Subcutaneous abdominal adipose tissue (tissue), 5 donors: ENCODE data around the gene CDR2.

Experiments
- H3K27ac ChIP-seq: one replicate; pipeline ENCODE4 v1.7.0; 2013; ENCODE audit warnings: low read depth, mild to moderate bottlenecking, inconsistent platforms, low read length, moderate library complexity
- H3K27me3 ChIP-seq, 5 donors: one replicate each; pipeline ENCODE4 v1.7.0; 2013; ENCODE audit warnings: low read length in 5 of 5, inconsistent platforms in 1 of 5; ENCODE audit not compliant: control insufficient read depth in 5 of 5, insufficient read depth in 4 of 5
- H3K36me3 ChIP-seq, 5 donors: one replicate each; pipeline ENCODE4 v1.7.0; 2013; ENCODE audit warnings: low read length in 5 of 5; ENCODE audit not compliant: control insufficient read depth in 5 of 5, insufficient read depth in 5 of 5
- H3K4me1 ChIP-seq, 5 donors: one replicate each; pipeline ENCODE4 v1.7.0; 2013; ENCODE audit warnings: low read length in 5 of 5, mild to moderate bottlenecking in 3 of 5, moderate library complexity in 1 of 5; ENCODE audit not compliant: control insufficient read depth in 5 of 5, insufficient read depth in 5 of 5
- H3K4me3 ChIP-seq, 5 donors: one replicate each; pipeline ENCODE4 v1.7.0; 2013; ENCODE audit warnings: low read length in 5 of 5, low read depth in 1 of 5
- H3K9ac ChIP-seq, 5 donors: one replicate each; pipeline ENCODE4 v1.7.0; 2013; ENCODE audit warnings: low read length in 5 of 5, mild to moderate bottlenecking in 4 of 5, moderate library complexity in 3 of 5
- H3K9me3 ChIP-seq, 5 donors: one replicate each; pipeline ENCODE4 v1.7.0; 2013; ENCODE audit warnings: low read length in 5 of 5; ENCODE audit not compliant: control insufficient read depth in 5 of 5
- donor health status: healthy.
- donor health status: healthy.
- donor health status: healthy.
- donor health status: healthy.
- donor health status: healthy.

Gene CDR2

GRCh38 chr16:22314661-22315626 lies 59.5 kb downstream of the CDR2 start:
- H3K4me1 ChIP-seq = peaks cover 0 to 2% (median 0%) of the 10 kb centered on the region in 5 donors
- H3K36me3 ChIP-seq = peaks cover 2 to 90% (median 77%) of the 10 kb centered on the region in 5 donors
- H3K9ac ChIP-seq = no peak overlapping the region
- no peaks in the 10 kb centered on the region for H3K9me3 ChIP-seq
- H3K4me3 ChIP-seq = no peak overlapping the region
- H3K27ac ChIP-seq = no peak overlapping the region
- H3K27me3 ChIP-seq = no peaks in the 10 kb centered on the region

DNA sequence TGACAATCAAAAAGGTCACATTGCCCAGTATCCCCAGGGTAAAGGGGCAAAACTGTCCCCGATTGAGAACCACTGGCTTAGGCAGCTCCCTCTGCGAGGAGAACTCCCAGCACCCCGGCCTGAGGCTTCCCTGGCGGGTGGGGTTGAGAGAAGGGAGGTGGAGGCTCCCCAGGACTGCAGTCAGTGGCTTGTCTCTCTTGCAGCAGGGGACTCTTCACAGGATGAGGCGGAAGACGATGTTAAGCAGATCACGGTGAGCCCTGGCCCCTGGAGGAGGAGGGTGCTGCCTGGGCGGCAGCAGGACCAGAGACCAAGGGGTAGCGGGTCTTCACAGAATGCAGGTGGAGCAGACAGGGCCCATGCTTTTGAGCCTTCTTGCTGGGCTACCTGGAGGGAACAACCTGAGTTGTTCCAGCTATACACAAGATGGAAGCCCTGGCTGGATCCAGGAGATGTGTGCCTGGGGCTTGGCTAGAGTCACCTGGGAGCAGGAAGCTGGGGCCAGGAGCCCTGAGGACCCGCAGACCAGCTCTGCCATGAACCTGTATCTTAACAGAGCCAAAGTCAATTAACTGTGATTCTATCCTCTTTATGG lies 60.4 kb downstream of the CDR2 start:
- Histone ChIP-seq H3K36me3 (peaks cover 3 to 92% (median 82%) of the 10 kb centered on the region in 5 donors), H3K27me3 (no peaks in the 10 kb centered on the region), H3K9me3 (no peaks in the 10 kb centered on the region), H3K27ac (no peak overlapping the region), H3K4me3 (no peak overlapping the region), H3K4me1 (peaks cover 0 to 2% (median 0%) of the 10 kb centered on the region in 5 donors), H3K9ac (no peak overlapping the region)

GRCh38 chr16:22312897-22313781 lies 61.3 kb downstream of the CDR2 start:
- no peak overlapping the region for H3K4me3 ChIP-seq
- peaks cover 0 to under 1% (median 0%) of the 10 kb centered on the region in 5 donors for H3K4me1 ChIP-seq
- H3K9me3 ChIP-seq = no peaks in the 10 kb centered on the region
- H3K27ac ChIP-seq = no peak overlapping the region
- H3K27me3 ChIP-seq = no peaks in the 10 kb centered on the region
- H3K36me3 ChIP-seq = peaks cover 3 to 94% (median 84%) of the 10 kb centered on the region in 5 donors
- H3K9ac ChIP-seq = no peak overlapping the region

DNA sequence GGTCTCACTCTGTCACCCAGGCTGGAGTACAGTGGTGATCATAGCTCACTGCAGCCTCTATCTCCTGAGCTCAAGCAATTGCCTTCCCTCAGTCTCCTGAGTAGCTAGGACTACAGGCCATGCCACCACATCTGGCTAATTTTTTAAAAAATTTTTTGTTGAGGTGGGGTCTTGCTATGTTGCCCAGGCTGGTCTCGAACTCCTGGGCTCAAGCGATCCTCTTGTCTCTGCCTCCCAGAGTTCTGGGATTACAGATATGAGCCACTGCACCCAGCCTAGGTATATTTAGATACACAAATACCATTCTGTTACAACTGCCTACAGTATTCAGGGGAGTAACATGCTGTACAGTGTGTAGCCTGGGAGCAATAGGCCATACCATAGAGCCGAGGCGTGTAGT lies 62.9 kb downstream of the CDR2 start:
- Histone ChIP-seq H3K36me3 (peaks cover 3 to 95% (median 85%) of the 10 kb centered on the region in 5 donors), H3K27ac (no peak overlapping the region), H3K4me1 (no peaks in the 10 kb centered on the region), H3K27me3 (no peaks in the 10 kb centered on the region), H3K4me3 (no peak overlapping the region), H3K9ac (no peak overlapping the region), H3K9me3 (no peaks in the 10 kb centered on the region)

GRCh38 chr16:22308824-22309520 lies 65.4 kb downstream of the CDR2 start:
- Histone ChIP-seq H3K9me3 (no peaks in the 10 kb centered on the region), H3K27ac (no peak overlapping the region), H3K4me3 (no peak overlapping the region), H3K4me1 (no peaks in the 10 kb centered on the region), H3K9ac (no peak overlapping the region), H3K27me3 (no peaks in the 10 kb centered on the region), H3K36me3 (peaks cover 3 to 93% (median 80%) of the 10 kb centered on the region in 5 donors)

DNA sequence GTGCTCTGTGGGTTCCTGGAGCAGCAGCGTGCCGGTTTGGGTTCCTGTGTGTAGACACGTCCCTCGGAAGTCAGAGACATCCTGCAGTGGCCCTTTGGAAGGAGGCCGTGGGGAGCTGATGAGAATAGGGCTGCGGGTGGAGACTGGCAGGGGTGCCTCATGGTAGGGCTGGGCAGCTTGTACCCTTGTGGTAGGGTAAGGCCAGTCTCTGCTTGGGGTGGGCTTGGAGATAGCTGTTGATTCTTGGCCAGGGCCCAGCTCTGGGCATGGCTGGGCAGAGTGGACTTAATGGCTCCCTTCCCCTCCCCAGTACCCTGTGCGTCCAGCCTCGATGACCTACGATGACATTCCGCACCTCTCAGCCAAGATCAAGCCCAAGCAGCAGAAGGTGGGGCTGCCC lies 66.6 kb downstream of the CDR2 start:
- H3K4me3 ChIP-seq = no peak overlapping the region
- H3K36me3 ChIP-seq = peaks cover 3 to 89% (median 74%) of the 10 kb centered on the region in 5 donors
- no peak overlapping the region for H3K9ac ChIP-seq
- H3K4me1 ChIP-seq = no peaks in the 10 kb centered on the region
- no peak overlapping the region for H3K27ac ChIP-seq
- H3K27me3 ChIP-seq = no peaks in the 10 kb centered on the region
- no peaks in the 10 kb centered on the region for H3K9me3 ChIP-seq

DNA sequence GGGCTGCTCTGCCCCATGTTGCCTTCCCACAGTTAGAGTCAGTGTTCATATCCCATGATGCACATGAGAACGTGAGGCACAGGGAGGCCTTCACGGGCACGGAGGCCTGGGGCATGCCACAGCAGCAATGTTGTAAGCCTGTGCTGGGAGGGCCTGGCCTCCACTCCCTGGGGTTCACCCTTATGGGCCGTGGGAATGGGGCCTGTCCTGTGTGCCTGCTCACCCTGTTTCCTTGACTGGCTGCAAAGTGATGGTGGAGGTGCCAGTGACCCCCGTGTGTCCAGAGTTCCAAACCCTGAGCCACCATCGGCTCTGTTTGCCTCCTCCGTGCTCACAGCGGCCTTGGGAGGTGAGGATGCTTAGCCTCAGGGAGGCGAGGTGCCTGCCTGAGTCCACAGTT lies 67.6 kb downstream of the CDR2 start:
- no peak overlapping the region for H3K9ac ChIP-seq
- no peaks in the 10 kb centered on the region for H3K9me3 ChIP-seq
- H3K4me1 ChIP-seq = no peaks in the 10 kb centered on the region
- peaks cover 3 to 87% (median 75%) of the 10 kb centered on the region in 5 donors for H3K36me3 ChIP-seq
- no peaks in the 10 kb centered on the region for H3K27me3 ChIP-seq
- H3K27ac ChIP-seq = no peak overlapping the region
- H3K4me3 ChIP-seq = no peak overlapping the region

GRCh38 chr16:22304411-22304810 lies 70.0 kb downstream of the CDR2 start:
- Histone ChIP-seq H3K27ac (no peak overlapping the region), H3K4me3 (no peak overlapping the region), H3K9me3 (no peaks in the 10 kb centered on the region), H3K36me3 (peaks cover 0 to 67% (median 63%) of the 10 kb centered on the region in 5 donors), H3K27me3 (no peaks in the 10 kb centered on the region), H3K9ac (no peak overlapping the region), H3K4me1 (peaks cover 0 to 8% (median 5%) of the 10 kb centered on the region in 5 donors)

DNA sequence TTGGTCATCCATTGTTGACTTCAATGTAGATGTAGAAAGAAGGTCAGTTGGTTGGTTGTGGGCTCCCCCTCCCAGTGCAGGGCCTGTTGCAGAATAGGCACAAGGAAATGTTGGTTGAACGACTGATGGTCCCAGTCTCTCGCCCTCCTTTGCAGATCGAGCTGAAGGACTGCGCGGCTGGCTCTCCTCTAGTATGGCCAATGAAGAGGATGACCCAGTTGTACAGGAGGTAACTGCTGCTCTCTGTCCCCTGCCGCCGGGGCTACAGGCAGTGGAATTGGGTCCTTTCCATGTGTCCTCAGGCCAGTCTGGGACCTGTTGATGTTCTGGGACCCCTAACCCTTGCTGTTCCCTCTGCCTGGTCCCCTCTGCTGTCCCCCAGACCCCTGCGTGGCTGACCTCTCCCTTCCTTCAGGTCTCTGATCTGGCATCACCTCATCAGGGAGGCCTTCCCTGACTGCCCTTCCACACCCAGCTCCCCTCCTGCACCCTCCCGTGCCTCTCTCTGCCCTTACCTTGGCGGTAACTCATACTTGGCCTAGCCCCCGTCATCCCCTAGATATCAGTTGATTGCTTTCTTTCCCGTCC lies 71.5 kb downstream of the CDR2 start:
- peaks cover 0 to 52% (median 48%) of the 10 kb centered on the region in 5 donors for H3K36me3 ChIP-seq
- H3K9me3 ChIP-seq = no peaks in the 10 kb centered on the region
- H3K9ac ChIP-seq = no peak overlapping the region
- H3K27me3 ChIP-seq = no peaks in the 10 kb centered on the region
- H3K4me3 ChIP-seq = no peak overlapping the region
- no peak overlapping the region for H3K27ac ChIP-seq
- H3K4me1 ChIP-seq = peaks cover 4 to 19% (median 14%) of the 10 kb centered on the region in 5 donors
